GM19043 (cell line): ENCODE results near the gene SERPINE2.
A peak's percentile ranks its signal among the peaks of the same experiment; 100 is the strongest.

Source experiments
- ATAC-seq: cut with Tn5 transposase; IDR thresholded peaks from one replicate; pipeline ENCODE4 v1.9.1; 2021; ENCODE audit warnings: low read depth; ENCODE audit not compliant: unreplicated experiment

SERPINE2 gene

GRCh38 chr2:223945755-223946154 lies 93.3 kb downstream of the SERPINE2 start:
- no peak for ATAC-seq

DNA sequence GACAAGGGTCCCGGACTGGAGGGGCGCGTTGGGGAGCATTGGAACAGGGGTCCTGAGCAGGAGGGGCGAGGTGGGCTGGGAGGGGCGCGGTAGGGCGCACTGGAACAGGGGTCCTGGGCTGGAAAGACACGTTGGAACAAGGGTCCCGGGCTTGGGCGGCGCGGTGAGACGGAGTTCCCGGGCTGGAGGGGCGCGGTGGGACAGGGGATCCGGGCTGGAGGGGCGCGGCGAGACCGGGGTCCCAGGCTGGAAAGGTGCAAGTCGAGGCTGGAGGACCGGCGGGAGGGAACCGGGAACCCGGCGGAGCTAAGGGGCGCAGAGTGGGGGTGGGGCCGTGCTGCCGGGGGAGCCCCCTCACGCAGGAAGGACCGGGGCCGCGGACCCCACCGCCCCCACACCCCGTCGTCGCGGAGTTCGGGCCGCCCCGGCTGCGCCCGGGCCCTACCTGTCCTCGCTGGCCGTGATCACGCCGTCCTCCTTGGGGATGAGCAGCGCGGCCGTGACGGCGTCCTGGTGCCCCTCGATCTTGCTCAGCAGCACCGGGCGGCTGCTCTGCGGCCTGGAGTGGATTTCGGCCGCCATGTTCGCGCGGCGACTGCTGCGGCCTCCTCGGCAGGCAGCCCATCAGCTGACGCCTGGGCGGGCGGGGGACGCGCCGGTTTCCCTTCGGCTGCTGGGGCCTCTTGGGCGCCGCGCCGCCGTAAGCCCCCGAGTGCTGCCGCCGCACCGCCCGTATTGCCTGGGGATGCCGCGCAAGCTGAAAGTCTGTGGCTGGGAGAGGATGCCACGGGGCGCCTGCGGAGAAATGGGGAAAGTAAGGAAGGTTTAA lies 94.2 kb downstream of the SERPINE2 start, which contains the start of gene WDFY1:
WDFY1 (minus strand) TSS at position 633 of the 829 bp plus-strand sequence; CDS start at position 582, 51 bp downstream.
- ATAC-seq: peak; percentile 78

GRCh38 chr2:223944166-223944702 lies 94.9 kb downstream of the SERPINE2 start:
- ATAC-seq: no peak

GRCh38 chr2:223943561-223944008 lies 95.5 kb downstream of the SERPINE2 start:
- ATAC-seq: no peak

- no peak for ATAC-seq
Observed at GRCh38 chr2:223943135-223943534, 96.0 kb downstream of the SERPINE2 start.

- peak; percentile 40 for ATAC-seq
Observed at GRCh38 chr2:223941579-223942277, 97.4 kb downstream of the SERPINE2 start.

- ATAC-seq: peak; percentile 33
Observed at GRCh38 chr2:223939438-223939837, 99.6 kb downstream of the SERPINE2 start.

DNA sequence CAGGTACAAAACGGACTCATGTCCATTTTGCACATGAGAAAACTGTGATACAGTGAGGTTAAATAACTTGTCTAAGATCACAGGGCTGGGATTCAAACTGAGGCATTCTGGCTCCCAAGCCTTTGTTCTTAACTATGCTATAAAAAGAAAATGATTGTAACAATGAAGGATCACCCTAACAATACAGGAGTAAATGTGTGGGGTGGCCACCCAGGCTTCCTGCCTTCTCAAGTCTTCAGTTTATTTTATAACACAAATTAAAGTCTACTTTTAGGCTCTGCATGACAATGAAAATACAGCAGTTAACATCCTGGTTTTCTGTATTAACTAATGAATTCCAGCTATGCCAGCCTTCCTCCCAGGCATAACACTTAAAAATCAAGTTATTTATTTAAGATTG lies 101.6 kb downstream of the SERPINE2 start:
- ATAC-seq: no peak

- ATAC-seq: peak; percentile 26
Observed at GRCh38 chr2:223936862-223937326, 102.2 kb downstream of the SERPINE2 start.

DNA sequence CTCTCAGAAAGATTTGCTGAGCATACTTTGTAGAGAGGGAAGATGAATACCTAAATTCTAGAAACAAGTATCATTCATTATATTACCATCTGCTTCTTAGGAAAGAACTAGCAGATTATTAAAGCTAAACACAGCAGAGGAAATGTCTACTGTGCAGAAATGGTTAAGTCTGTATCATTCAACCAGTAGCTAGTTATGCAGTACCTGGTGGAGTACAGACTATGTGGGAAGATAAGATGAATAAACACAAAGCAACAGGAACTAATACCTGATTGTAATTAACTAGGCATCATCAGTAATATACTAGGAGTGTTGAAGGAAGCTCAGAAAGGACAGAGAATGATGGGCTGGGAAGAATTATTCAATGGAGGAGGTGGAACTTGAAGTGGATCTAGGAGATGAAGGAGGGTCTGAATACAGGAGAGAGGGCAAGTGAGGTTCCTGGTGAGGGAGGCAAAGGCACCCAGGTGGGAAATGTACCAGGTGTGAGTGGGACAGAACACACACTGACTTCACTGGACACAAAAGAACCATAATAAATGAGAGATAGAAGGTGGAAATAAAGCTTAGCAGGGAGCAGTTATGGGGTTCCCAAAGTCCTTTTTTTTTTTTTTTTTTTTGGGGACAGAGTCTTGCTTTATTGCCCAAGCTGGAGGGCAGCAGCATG lies 103.5 kb downstream of the SERPINE2 start:
- ATAC-seq: no peak

GRCh38 chr2:223934870-223935269 lies 104.2 kb downstream of the SERPINE2 start:
- ATAC-seq: no peak

- ATAC-seq: no peak
Observed at GRCh38 chr2:223932816-223933800, 106.0 kb downstream of the SERPINE2 start.

DNA sequence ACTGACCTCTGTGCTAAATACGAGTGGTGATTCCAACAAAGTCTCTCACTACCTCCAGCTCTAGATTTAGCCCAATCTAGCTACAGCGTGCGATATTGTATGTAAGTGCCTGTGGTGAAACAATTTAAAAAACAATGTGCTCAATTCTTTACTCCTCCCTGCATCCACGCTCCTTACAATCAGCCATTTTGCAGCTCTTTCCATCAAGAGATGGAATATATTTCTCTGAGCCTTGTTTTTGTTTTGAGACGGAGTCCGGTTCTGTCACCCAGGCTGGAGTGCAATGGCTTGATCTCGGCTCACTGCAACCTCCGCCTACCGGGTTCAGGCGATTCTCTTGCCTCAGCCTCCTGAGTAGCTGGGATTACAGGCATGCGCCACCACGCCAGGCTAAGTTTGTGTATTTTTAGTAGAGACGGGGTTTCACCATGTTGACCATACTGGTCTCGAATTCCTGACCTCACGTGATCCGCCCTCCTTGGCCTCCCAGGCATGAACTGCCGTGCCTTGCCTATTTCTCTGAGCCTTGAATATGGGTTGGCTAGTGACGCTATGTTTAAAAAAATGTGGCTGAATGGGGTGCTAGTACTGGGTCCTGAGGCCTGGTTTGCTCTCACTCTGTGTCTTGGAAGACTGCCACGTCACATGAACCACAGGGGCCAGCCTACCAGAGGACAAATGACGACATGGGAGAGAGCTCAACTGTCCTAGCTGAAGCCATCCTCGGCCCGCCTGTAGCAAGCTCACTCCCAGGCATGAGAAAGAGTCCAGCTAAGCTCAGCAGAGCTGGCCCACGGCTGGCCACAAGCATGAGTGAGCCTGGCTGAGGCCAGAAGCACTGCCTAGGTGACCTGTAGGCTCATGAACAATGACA lies 108.7 kb downstream of the SERPINE2 start:
- ATAC-seq: no peak

- no peak for ATAC-seq
Observed at GRCh38 chr2:223929571-223930102, 109.4 kb downstream of the SERPINE2 start.

DNA sequence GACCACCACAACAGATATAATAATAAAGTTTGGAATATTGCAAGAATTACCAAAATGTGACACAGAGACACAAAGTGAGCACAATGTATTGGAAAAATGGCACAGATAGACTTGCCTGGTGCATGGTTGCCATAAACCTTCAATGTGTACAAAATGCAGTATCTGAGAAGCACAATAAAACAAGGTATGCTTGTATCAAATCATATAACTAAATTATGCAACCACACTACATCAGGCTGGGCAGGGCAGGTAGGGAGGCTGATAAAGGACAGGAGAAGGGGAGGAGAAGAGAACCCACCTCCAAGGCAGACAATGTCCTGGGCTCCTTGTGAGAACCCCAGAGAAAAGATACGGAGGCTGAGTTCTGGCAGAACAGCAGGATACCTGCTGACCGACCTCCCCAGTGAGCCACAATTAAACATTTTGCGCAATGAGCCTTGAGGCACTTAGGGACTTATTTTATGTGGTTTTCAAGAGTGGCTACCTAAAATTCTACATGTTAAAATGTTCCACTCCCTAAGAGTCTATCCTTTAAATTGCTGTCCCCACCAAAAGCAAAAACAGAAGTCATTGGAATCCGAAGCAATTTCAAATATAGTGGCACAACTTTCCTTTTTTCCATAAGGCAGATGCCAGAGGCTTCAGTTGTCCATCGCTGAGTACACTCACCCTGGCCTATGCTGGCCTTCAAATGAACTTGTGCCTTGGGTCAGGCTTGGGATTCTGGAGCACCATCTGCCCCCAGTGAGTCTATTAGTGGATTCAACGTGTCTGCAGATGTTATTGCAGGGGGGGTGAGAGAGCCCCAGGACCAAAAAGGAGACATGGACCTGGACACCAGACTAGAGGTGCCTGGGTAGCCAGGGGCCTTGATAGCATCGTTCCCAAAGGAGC lies 110.7 kb downstream of the SERPINE2 start:
- no peak for ATAC-seq

- ATAC-seq: no peak
Observed at GRCh38 chr2:223925106-223925505, 114.0 kb downstream of the SERPINE2 start.
